ENCODE results near the gene INPP4B.
"Not testable (repeated sequence)": the region's sequence is repeated elsewhere in the genome, so short reads cannot be mapped to it uniquely, and the experiment has no call there.

Gene INPP4B

DNA sequence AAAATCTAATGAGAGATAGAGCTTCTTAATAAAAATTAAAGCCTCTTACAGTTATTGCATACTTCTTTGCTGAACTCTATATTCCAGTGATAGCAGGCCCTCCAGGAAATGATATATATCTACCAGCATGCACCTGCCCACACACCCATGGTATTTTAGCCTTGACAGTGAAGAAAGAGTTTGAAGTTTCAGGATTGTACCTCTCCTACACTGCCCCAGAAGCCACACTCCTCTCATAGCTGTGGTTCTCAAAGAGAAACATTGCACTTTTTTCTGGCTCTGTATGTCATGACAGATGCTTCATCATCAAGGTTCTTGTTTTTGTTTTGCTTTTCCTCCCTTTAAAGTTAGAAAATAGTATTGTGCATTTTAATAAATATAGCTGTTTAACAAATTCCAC, 34.0 kb downstream of the INPP4B start:
- TF ChIP-seq, protein P1, sequence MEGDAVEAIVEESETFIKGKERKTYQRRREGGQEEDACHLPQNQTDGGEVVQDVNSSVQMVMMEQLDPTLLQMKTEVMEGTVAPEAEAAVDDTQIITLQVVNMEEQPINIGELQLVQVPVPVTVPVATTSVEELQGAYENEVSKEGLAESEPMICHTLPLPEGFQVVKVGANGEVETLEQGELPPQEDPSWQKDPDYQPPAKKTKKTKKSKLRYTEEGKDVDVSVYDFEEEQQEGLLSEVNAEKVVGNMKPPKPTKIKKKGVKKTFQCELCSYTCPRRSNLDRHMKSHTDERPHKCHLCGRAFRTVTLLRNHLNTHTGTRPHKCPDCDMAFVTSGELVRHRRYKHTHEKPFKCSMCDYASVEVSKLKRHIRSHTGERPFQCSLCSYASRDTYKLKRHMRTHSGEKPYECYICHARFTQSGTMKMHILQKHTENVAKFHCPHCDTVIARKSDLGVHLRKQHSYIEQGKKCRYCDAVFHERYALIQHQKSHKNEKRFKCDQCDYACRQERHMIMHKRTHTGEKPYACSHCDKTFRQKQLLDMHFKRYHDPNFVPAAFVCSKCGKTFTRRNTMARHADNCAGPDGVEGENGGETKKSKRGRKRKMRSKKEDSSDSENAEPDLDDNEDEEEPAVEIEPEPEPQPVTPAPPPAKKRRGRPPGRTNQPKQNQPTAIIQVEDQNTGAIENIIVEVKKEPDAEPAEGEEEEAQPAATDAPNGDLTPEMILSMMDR (IDR thresholded peaks at IDR 0.05): no peak
- TF ChIP-seq ZFX (IDR thresholded peaks at IDR 0.05; ENCODE audit: borderline replicate concordance): no peak
- no peak overlapping the region for H3K27ac ChIP-seq

DNA sequence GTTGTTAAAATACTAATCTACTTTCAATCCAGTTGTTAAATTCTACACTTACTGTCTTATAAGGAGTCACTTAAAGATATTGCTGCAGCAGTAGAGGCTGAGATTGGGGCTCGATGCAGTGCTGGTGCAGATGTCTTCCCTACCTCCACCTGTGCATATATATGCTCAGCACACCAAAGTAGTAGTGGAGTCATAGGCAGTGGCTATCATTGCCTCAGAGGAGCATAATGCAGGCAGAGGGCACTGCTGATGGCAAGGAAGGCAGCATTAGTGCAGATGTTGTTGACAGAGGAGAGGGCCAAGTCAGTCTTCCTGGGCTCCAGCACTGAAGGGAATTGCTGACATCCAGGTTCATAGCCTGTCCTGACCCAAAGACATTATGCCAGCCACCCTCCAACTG, 35.1 kb downstream of the INPP4B start:
- TF ChIP-seq ZFX (IDR thresholded peaks at IDR 0.05; ENCODE audit: borderline replicate concordance): no peak
- TF ChIP-seq, protein P1 (IDR thresholded peaks at IDR 0.05): no peak
- H3K27ac ChIP-seq: no peak overlapping the region

DNA sequence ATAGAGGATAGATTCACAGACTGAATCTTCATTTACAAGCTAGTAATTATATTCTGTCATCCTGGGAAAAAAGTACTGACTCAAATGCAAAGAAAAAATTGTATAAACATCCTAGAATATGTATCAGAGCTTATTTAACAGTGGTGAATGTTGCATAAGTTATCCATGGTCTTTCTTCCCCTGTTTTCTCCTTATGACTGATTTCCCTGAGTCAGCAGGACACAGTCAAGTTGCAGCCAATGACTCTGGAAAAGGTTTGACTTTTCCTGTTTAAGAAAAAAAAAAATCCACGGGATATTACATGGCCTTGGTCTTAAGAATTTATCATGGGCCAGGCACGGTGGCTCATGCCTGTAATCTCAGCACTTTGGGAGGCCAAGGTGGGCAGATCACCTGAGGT, 36.5 kb downstream of the INPP4B start:
- no peak for TF ChIP-seq ZFX (IDR thresholded peaks at IDR 0.05; ENCODE audit: borderline replicate concordance)
- TF ChIP-seq, protein P1 (IDR thresholded peaks at IDR 0.05): no peak
- no peak overlapping the region for H3K27ac ChIP-seq

DNA sequence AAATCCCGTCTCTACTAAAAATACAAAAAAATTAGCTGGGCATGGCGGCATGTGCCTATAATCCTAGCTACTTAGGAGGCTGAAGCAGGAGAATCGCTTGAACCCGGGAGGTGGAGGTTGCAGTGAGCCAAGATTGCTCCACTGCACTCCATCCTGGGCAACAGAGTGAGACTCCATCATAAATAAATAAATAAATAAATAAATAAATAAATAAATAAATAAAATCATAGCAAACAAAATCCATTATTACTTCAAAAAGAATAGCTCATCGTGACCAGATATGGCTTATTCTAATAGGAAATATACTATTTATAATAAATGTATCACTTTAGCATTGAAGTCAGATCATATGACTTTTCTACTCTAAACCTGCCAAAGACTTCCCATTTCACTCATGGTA, 42.2 kb downstream of the INPP4B start:
- not testable (repeated sequence) for H3K27ac ChIP-seq

DNA sequence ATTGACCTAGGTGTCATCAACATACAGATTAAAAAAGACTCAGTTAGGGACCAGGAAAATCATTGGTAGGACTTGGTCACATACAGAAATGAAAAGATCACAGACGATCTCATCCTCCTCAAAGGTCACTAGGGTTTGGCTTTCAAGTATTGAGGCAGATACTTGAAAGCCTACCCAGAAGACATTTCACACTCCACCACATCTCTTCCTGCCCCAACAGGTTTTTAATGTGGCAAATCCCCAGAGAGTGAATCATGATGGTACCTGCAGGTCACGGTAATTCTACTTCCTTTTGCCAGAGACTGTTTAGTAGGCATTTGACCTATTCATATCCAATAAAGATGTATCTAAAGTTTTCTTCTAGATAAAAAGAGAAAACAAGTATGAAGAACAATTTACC, 44.1 kb downstream of the INPP4B start:
- no peak for TF ChIP-seq ZFX (IDR thresholded peaks at IDR 0.05; ENCODE audit: borderline replicate concordance)
- TF ChIP-seq, protein P1 (IDR thresholded peaks at IDR 0.05): no peak
- no peak overlapping the region for H3K27ac ChIP-seq

DNA sequence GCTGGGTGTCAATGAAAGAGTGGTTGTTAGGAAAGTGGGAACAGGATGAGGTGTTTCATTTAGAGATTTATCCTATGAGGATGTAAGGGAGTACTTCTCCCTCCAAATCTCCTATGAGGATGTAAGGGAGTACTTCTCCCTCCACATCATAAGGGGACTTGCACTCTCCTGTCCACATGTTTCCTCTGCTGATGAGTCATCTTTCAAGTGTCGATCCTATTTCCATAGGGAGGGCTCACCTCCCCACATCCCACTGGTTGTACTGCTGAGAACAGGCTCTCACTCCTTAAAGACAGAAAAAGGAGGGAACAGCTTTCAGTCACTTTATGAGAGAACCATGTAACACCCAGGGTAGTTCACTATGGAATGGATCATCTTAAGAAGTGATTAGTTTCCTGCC, 65.0 kb downstream of the INPP4B start:
- no peak overlapping the region for H3K27ac ChIP-seq
- TF ChIP-seq, protein P1 (IDR thresholded peaks at IDR 0.05): no peak
- no peak for TF ChIP-seq ZFX (IDR thresholded peaks at IDR 0.05; ENCODE audit: borderline replicate concordance)

DNA sequence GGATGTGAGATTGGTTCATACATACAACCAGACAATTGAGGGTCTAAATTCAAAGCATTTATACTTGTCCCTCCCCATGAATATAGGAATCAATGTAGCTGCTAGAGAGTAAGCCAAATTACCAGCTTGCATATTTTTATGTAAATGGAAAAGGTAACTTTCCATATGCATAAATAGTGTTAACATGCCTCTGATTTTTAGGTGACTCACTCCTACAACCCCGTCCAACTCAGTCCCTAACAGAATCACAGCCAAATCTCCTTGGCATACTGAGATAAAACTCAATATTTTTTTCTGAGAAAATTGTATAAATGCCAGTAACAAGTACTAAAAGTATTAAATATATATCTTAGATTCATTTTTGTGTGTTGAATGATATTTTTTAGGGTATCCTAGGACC, 67.2 kb downstream of the INPP4B start:
- H3K27ac ChIP-seq: no peak overlapping the region
- no peak for TF ChIP-seq ZFX (IDR thresholded peaks at IDR 0.05; ENCODE audit: borderline replicate concordance)
- TF ChIP-seq, protein P1 (IDR thresholded peaks at IDR 0.05): no peak

DNA sequence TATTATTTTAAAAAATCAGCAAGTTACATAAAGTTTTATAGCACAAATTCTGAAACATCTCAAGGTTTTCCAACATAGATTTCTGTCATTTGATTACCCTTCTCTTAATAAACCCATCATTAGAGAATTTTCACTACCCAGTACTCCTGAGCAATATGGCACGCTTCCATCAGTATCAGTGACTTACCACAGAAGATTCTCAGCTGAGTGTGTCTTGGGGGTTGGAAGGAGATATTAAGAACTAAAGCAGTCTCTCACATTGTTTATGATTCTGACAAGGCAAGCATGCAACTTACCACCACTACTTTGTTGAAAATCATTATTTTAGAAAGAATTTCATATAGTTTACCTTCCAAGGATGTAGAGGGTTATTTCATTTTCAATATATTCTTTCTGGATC, 67.7 kb downstream of the INPP4B start:
- TF ChIP-seq, protein P1 (IDR thresholded peaks at IDR 0.05): no peak
- TF ChIP-seq ZFX (IDR thresholded peaks at IDR 0.05; ENCODE audit: borderline replicate concordance): no peak
- H3K27ac ChIP-seq: no peak overlapping the region

Measured in 22Rv1 (cell line).